ENCODE data around the gene PGM2.

Gene PGM2

GRCh38 chr4:37868238-37868637, 41.8 kb downstream of the PGM2 start:
- DNase-seq (ENCODE audit: extremely low read depth, insufficient read length) = no peak
- TF ChIP-seq CTCF (IDR thresholded peaks at IDR 0.05; ENCODE audit: insufficient read depth, low read length, poor library complexity, severe bottlenecking) = no peak
- Histone ChIP-seq H3K36me3 (ENCODE audit: control insufficient read depth, insufficient read depth, low read length) (no peaks in the 10 kb centered on the region), H3K4me3 (replicated peaks; ENCODE audit: low read depth, low read length) (no peak overlapping the region), H3K27me3 (replicated peaks; ENCODE audit: control insufficient read depth, insufficient read depth, low read length) (no peaks in the 10 kb centered on the region)

GRCh38 chr4:37872310-37872988, 46.0 kb downstream of the PGM2 start:
- TF ChIP-seq CTCF (IDR thresholded peaks at IDR 0.05; ENCODE audit: insufficient read depth, low read length, poor library complexity, severe bottlenecking) = no peak
- no peaks in the 10 kb centered on the region for H3K36me3 ChIP-seq (ENCODE audit: control insufficient read depth, insufficient read depth, low read length)
- no peaks in the 10 kb centered on the region for H3K27me3 ChIP-seq (replicated peaks; ENCODE audit: control insufficient read depth, insufficient read depth, low read length)
- DNase-seq (ENCODE audit: extremely low read depth, insufficient read length) = no peak
- no peak overlapping the region for H3K4me3 ChIP-seq (replicated peaks; ENCODE audit: low read depth, low read length)

DNA sequence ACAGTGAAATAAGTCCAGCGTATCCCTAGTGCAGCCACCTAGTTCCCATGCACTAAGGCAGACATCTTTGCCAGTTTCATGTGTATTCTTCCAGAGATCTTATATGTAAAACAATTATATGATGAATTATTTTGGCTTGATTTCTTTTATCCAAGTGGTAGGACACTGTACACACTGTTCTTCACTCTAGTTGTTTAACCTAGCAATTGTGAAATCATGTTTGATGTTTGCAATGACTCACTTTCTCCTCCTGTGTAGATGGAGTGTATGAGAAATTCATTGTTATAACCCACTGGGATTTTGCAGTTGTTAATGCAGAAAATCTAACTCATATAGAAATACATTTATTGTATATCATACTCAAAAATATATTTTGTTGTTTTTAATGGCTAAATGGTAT, 46.9 kb downstream of the PGM2 start:
- Histone ChIP-seq H3K27me3 (replicated peaks; ENCODE audit: control insufficient read depth, insufficient read depth, low read length) (no peaks in the 10 kb centered on the region), H3K36me3 (ENCODE audit: control insufficient read depth, insufficient read depth, low read length) (no peaks in the 10 kb centered on the region), H3K4me3 (replicated peaks; ENCODE audit: low read depth, low read length) (no peak overlapping the region)
- TF ChIP-seq CTCF (IDR thresholded peaks at IDR 0.05; ENCODE audit: insufficient read depth, low read length, poor library complexity, severe bottlenecking) = no peak
- DNase-seq (ENCODE audit: extremely low read depth, insufficient read length) = no peak

GRCh38 chr4:37876156-37876555, 49.7 kb downstream of the PGM2 start:
- Histone ChIP-seq H3K4me3 (replicated peaks; ENCODE audit: low read depth, low read length) (no peak overlapping the region), H3K36me3 (ENCODE audit: control insufficient read depth, insufficient read depth, low read length) (no peaks in the 10 kb centered on the region), H3K27me3 (replicated peaks; ENCODE audit: control insufficient read depth, insufficient read depth, low read length) (no peaks in the 10 kb centered on the region)
- DNase-seq (ENCODE audit: extremely low read depth, insufficient read length) = no peak
- TF ChIP-seq CTCF (IDR thresholded peaks at IDR 0.05; ENCODE audit: insufficient read depth, low read length, poor library complexity, severe bottlenecking) = no peak

- TF ChIP-seq CTCF (IDR thresholded peaks at IDR 0.05; ENCODE audit: insufficient read depth, low read length, poor library complexity, severe bottlenecking) = no peak
- H3K36me3 ChIP-seq (ENCODE audit: control insufficient read depth, insufficient read depth, low read length) = no peaks in the 10 kb centered on the region
- no peaks in the 10 kb centered on the region for H3K27me3 ChIP-seq (replicated peaks; ENCODE audit: control insufficient read depth, insufficient read depth, low read length)
- no peak overlapping the region for H3K4me3 ChIP-seq (replicated peaks; ENCODE audit: low read depth, low read length)
- DNase-seq (ENCODE audit: extremely low read depth, insufficient read length) = no peak
Observed at GRCh38 chr4:37879365-37879764, 52.9 kb downstream of the PGM2 start.

DNA sequence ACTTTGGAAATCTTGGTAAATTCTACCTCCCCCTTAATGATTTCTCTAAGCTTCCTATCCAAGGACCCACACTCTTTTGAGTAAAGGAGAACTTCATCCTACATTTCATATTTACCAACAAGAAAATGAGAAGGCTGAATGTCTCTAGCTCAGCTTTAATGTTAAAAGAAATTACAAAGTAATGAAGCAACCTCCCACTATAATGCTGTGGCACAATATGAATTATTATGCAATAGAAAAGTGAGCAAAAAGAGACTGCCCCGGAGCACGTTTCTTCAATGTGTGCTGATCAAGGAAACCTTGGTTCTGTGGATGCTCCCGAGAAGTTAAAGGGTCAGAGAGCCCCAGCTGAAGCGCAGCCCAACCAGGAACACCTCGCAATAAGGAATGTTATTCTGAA, 55.3 kb downstream of the PGM2 start:
- no peak for DNase-seq (ENCODE audit: extremely low read depth, insufficient read length)
- TF ChIP-seq CTCF (IDR thresholded peaks at IDR 0.05; ENCODE audit: insufficient read depth, low read length, poor library complexity, severe bottlenecking) = no peak

More for the DNA sequence above, 55.3 kb downstream of the PGM2 start:
- Histone ChIP-seq H3K4me3 (replicated peaks; ENCODE audit: low read depth, low read length) (no peak overlapping the region), H3K36me3 (ENCODE audit: control insufficient read depth, insufficient read depth, low read length) (no peaks in the 10 kb centered on the region), H3K27me3 (replicated peaks; ENCODE audit: control insufficient read depth, insufficient read depth, low read length) (no peaks in the 10 kb centered on the region)

All from GM06990 (cell line).